Neural cell (in vitro differentiated cells): ENCODE results near the gene ZSWIM7.

Source experiments
- CTCF ChIP-seq: fragments of 450-650 bp; IDR thresholded peaks from 2 replicates; pipeline ENCODE4 v1.5.1; 2014; ENCODE audit warnings: antibody characterized with exemption, mild to moderate bottlenecking, moderate library complexity; ENCODE audit not compliant: poor library complexity, severe bottlenecking
- EZH2 ChIP-seq: fragments of 200-600, 300-800 bp; shearing (Covaris generic), sonication (generic); IDR thresholded peaks from 2 replicates; pipeline ENCODE4 v1.6.1; 2014; ENCODE audit warnings: antibody characterized with exemption, low read length, borderline replicate concordance, mild to moderate bottlenecking; ENCODE audit not compliant: insufficient read depth, poor library complexity, severe bottlenecking
- POLR2AphosphoS5 ChIP-seq: IDR thresholded peaks from 2 replicates; pipeline ENCODE4 v1.6.1; 2012

GRCh38 chr17:15954222-15954621 is 45.3 kb downstream of the ZSWIM7 start:
- TF ChIP-seq CTCF (no peak), EZH2 (no peak), POLR2AphosphoS5 (no peak)
